Colon (tissue), 2 donors: ENCODE results near the gene PNMA8B.
"Not testable (repeated sequence)": the region's sequence is repeated elsewhere in the genome, so short reads cannot be mapped to it uniquely, and the experiment has no call there.

Experiments used
- FAIRE-seq: peaks from 2 replicates; lab custom pipeline; 2012; peaks lifted over from hg19 to GRCh38; lab: Jason Lieb, UNC
- donor health status: control.
- donor health status: control.

Gene PNMA8B

GRCh38 chr19:46514589-46515289, 19.1 kb upstream of the PNMA8B start:
- no peak for FAIRE-seq

GRCh38 chr19:46513461-46514236, 18.0 kb upstream of the PNMA8B start:
- no peak for FAIRE-seq

GRCh38 chr19:46511237-46511636, 15.6 kb upstream of the PNMA8B start:
- no peak for FAIRE-seq

GRCh38 chr19:46508206-46508605, 12.5 kb upstream of the PNMA8B start:
- no peak for FAIRE-seq

- no peak for FAIRE-seq
Observed at GRCh38 chr19:46503848-46504453, 8.3 kb upstream of the PNMA8B start.

GRCh38 chr19:46502891-46503290, 7.2 kb upstream of the PNMA8B start:
- no peak for FAIRE-seq

GRCh38 chr19:46499692-46500091, 4.0 kb upstream of the PNMA8B start:
- no peak for FAIRE-seq

GRCh38 chr19:46497773-46498172, 2.1 kb upstream of the PNMA8B start:
- no peak for FAIRE-seq

GRCh38 chr19:46496886-46497285, 1.2 kb upstream of the PNMA8B start:
- not testable (repeated sequence) for FAIRE-seq

- no peak for FAIRE-seq
Observed at GRCh38 chr19:46496304-46496703, 637 bp upstream of the PNMA8B start.

GRCh38 chr19:46494941-46495785, 504 bp downstream of the PNMA8B start:
- FAIRE-seq: no peak

- no peak for FAIRE-seq
Observed at GRCh38 chr19:46494146-46494940, 1.3 kb downstream of the PNMA8B start.

- FAIRE-seq: no peak
Observed at GRCh38 chr19:46493236-46494145, 2.2 kb downstream of the PNMA8B start.

- no peak for FAIRE-seq
Observed at GRCh38 chr19:46492841-46493235, 2.8 kb downstream of the PNMA8B start.

GRCh38 chr19:46491975-46492682, 3.5 kb downstream of the PNMA8B start:
- FAIRE-seq: no peak

GRCh38 chr19:46490774-46491173, 4.9 kb downstream of the PNMA8B start:
- no peak for FAIRE-seq

GRCh38 chr19:46489445-46490272, 6.0 kb downstream of the PNMA8B start:
- no peak for FAIRE-seq

- FAIRE-seq: no peak
Observed at GRCh38 chr19:46488551-46488950, 7.1 kb downstream of the PNMA8B start.
